ENCODE data around the gene ZNF835.

The ZNF835 gene

DNA sequence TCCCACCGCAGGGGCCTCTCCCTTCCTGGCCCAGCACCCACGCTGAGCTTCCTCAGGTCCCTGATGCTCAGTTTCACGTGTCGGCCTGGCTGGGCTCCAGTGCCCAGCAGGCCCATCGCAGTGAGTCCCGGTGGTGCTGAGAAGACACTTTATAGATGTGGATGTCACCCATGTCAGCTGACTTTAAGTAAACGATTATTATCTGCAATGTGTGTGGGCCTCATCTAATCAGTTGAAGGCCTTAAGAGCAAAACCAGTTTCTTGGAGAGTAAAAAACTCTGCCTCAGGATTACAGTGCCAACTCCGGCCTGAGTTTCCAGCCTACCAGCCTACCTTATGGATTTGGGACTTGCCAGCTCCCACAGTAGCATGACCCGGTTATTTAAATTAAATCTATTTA is 45.8 kb downstream of the ZNF835 start:
- no peak for DNase-seq (ENCODE audit: low read depth, low spot score)
- POLR2A ChIA-PET, result no interaction called here
- no peak overlapping the region for H3K4me3 ChIP-seq (ENCODE audit: low read depth, low read length)
- TF ChIP-seq, protein P1, sequence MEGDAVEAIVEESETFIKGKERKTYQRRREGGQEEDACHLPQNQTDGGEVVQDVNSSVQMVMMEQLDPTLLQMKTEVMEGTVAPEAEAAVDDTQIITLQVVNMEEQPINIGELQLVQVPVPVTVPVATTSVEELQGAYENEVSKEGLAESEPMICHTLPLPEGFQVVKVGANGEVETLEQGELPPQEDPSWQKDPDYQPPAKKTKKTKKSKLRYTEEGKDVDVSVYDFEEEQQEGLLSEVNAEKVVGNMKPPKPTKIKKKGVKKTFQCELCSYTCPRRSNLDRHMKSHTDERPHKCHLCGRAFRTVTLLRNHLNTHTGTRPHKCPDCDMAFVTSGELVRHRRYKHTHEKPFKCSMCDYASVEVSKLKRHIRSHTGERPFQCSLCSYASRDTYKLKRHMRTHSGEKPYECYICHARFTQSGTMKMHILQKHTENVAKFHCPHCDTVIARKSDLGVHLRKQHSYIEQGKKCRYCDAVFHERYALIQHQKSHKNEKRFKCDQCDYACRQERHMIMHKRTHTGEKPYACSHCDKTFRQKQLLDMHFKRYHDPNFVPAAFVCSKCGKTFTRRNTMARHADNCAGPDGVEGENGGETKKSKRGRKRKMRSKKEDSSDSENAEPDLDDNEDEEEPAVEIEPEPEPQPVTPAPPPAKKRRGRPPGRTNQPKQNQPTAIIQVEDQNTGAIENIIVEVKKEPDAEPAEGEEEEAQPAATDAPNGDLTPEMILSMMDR (IDR thresholded peaks at IDR 0.05; ENCODE audit: insufficient read depth, low read length, missing control alignments), result no peak
- CTCF ChIA-PET, result no interaction called here

DNA sequence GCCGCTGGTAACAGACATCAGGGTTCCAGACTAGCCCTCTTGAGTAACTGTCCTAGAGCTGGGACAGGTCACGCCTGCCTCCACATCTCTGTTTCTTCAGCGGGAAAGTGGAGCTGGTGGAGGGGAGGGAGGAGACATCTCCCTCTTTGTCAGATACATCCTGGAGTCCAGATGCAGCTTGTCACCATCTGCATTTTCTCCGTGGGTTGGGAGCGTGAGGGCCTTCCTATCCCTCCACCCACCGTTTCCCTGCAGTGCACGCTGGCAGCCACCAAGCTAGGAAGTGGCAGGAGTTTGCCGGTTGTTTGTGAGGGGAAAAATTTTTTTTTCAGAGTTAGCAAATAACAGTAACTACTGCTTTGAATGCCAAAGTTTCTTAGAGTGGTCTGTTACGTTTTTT is 48.6 kb downstream of the ZNF835 start:
- CTCF ChIA-PET, result no interaction called here
- TF ChIP-seq, protein P1 (IDR thresholded peaks at IDR 0.05; ENCODE audit: insufficient read depth, low read length, missing control alignments), result no peak
- no peak for DNase-seq (ENCODE audit: low read depth, low spot score)
- POLR2A ChIA-PET, result no interaction called here
- H3K4me3 ChIP-seq (ENCODE audit: low read depth, low read length), result no peak overlapping the region

DNA sequence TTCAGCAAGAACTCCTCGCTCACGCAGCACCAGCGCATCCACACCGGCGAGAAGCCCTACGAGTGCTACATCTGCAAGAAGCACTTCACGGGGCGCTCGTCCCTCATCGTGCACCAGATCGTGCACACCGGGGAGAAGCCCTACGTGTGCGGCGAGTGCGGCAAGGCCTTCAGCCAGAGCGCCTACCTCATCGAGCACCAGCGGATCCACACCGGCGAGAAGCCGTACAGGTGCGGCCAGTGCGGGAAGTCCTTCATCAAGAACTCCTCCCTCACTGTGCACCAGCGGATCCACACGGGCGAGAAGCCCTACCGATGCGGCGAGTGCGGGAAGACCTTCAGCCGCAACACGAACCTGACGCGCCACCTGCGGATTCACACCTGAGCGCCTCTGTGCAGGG is 49.2 kb downstream of the ZNF835 start:
- ChIA-PET CTCF (no interaction called here), POLR2A (no interaction called here)
- TF ChIP-seq, protein P1 (IDR thresholded peaks at IDR 0.05; ENCODE audit: insufficient read depth, low read length, missing control alignments), result no peak

DNA sequence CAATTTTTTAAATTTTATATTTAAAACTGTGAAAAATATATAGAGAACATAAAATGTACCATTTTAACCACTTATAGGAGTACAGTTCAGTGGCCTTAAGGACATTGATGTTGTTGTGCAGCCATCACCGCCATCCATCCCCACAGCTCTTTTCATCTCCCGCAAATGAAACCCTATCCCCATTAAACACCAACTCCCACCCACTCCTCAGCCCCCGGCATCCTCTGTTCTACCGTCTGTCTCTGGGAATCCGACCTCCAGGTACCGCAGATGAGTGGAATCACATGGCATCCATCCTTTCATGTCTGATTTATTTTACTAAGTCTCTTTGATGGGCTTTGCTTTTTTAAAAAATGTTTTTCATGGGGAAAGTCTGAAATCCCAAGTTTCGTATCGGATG is 52.4 kb downstream of the ZNF835 start:
- TF ChIP-seq, protein P1 (IDR thresholded peaks at IDR 0.05; ENCODE audit: insufficient read depth, low read length, missing control alignments), result no peak
- CTCF ChIA-PET, result no interaction called here
- no peak for DNase-seq (ENCODE audit: low read depth, low spot score)
- POLR2A ChIA-PET, result no interaction called here
- no peak overlapping the region for H3K4me3 ChIP-seq (ENCODE audit: low read depth, low read length)

More for the DNA sequence above, 49.2 kb downstream of the ZNF835 start:
- H3K4me3 ChIP-seq (ENCODE audit: low read depth, low read length), result no peak overlapping the region
- DNase-seq (ENCODE audit: low read depth, low spot score), result no peak

DNA sequence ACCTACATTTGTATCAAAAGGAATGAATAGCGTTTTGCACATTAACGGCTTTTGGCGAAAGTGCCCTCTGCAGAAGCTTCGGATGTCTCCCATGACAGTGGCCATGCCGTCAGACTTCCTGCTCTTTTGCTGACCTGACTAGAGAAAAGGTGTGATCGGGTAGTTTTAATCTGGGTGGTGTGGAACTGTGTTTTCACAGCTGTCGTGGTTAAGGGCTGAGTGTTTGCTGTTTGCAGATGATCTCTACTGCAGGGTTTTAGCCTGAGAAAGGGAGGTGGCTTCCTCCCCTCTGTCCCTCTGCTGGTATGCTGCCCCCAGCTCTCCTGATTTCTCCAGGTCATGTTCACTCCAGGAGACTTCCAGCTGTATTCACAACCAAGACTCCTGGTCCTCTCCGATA is 54.0 kb downstream of the ZNF835 start:
- no peak for DNase-seq (ENCODE audit: low read depth, low spot score)
- TF ChIP-seq, protein P1 (IDR thresholded peaks at IDR 0.05; ENCODE audit: insufficient read depth, low read length, missing control alignments), result no peak
- H3K4me3 ChIP-seq (ENCODE audit: low read depth, low read length), result no peak overlapping the region
- ChIA-PET POLR2A (no interaction called here), CTCF (no interaction called here)

DNA sequence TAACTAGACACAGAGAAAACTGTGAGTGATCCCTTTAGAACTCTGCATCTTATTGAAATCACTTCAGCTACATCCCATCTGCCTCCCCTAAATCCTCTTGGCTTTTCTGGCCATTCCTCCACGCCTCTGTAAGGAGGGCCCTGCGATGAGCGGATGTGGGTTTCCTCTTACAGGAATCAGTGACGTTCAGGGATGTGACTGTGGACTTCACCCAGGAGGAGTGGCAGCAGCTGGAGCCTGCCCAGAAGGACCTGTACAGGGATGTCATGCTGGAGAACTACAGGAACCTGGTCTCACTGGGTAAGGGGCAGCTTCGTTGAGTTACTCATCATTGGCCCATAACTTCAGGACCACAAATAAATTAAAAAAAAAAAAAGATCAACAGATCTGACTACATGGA is 57.9 kb downstream of the ZNF835 start:
- no peak overlapping the region for H3K4me3 ChIP-seq (ENCODE audit: low read depth, low read length)
- TF ChIP-seq, protein P1 (IDR thresholded peaks at IDR 0.05; ENCODE audit: insufficient read depth, low read length, missing control alignments), result no peak
- ChIA-PET POLR2A (no interaction called here), CTCF (no interaction called here)
- DNase-seq (ENCODE audit: low read depth, low spot score), result no peak
